Adrenal gland (tissue), 5 donors: ENCODE results near the gene ADGRG7.

Experiments
- POLR2A ChIP-seq, 2 donors: fragments of 450-650 bp; IDR thresholded peaks; one replicate each; pipeline ENCODE4 v1.6.1; 2017; ENCODE audit warnings: antibody characterized with exemption in 2 of 2, mild to moderate bottlenecking in 2 of 2, moderate library complexity in 1 of 2
- TF ChIP-seq, protein P1 (sequence below), 6 experiments: fragments of 450-650 bp in 4 of 6; fragments of 200-600 bp in 2 of 6; sonication (generic) in 1 of 6; IDR thresholded peaks; 1 replicate in 5 of 6; 2 replicates in 1 of 6; pipeline versions ENCODE4 v1.5.1 to v1.8.0; 2016 to 2021; ENCODE audit warnings: antibody characterized with exemption in 6 of 6, mild to moderate bottlenecking in 2 of 6, moderate library complexity in 1 of 6
- donor health status: DM: no; HTN: no; CAD: no.

GRCh38 chr3:100591411-100591810, 18.0 kb upstream of the ADGRG7 start:
- TF ChIP-seq POLR2A (IDR thresholded peaks at IDR 0.05): no peak
- TF ChIP-seq, protein P1, sequence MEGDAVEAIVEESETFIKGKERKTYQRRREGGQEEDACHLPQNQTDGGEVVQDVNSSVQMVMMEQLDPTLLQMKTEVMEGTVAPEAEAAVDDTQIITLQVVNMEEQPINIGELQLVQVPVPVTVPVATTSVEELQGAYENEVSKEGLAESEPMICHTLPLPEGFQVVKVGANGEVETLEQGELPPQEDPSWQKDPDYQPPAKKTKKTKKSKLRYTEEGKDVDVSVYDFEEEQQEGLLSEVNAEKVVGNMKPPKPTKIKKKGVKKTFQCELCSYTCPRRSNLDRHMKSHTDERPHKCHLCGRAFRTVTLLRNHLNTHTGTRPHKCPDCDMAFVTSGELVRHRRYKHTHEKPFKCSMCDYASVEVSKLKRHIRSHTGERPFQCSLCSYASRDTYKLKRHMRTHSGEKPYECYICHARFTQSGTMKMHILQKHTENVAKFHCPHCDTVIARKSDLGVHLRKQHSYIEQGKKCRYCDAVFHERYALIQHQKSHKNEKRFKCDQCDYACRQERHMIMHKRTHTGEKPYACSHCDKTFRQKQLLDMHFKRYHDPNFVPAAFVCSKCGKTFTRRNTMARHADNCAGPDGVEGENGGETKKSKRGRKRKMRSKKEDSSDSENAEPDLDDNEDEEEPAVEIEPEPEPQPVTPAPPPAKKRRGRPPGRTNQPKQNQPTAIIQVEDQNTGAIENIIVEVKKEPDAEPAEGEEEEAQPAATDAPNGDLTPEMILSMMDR (IDR thresholded peaks at IDR 0.05): no peak
